ENCODE measurements around the gene GSTO1. TPM values are rescaled to one million over a fixed set of nuclear protein-coding genes. Genes with fewer than 3 reads are reported as not detected.
A peak's percentile ranks its signal among the peaks of the same experiment; 100 is the strongest.

GSTO1 gene
- polyA plus RNA-seq, 3 donors = 131 to 581 (median 495) TPM

DNA sequence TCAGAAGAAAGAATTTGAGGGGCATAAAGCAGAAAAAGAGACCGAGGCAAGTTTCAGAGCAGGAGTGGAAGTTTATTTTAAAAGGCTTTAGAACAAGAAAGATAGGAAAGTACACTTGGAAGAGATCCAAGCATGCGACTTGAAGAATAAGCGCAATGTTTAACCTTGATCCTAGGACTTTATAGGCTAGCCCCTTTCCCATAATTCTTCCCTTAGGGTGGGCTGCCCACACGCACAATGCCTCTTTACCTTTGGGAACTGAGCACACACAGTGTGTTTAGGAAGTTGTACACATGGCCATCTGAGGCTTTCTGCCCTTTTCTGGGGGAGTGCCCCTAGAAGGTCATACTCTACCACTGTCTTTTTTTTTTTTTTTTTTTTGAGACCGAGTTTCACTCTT is 11.2 kb upstream of the GSTO1 start:
- no peak overlapping the region for H2AFZ ChIP-seq (ENCODE audit: insufficient read depth, low read depth, low read length, poor library complexity, severe bottlenecking)
- peaks cover 28 to 29% of the 10 kb centered on the region in 2 donors for H3K4me1 ChIP-seq (ENCODE audit: control insufficient read depth in 1 of 2, insufficient read depth in 2 of 2, low read length in 2 of 2)
- Mint-ChIP-seq H3K27ac (peak overlapping the region in 3 of 7 donors; percentile 7 to 38 (median 25)), H3K4me3 (no peak overlapping the region), H3K27me3 (ENCODE audit: low read depth in 3 of 3) (no peaks in the 10 kb centered on the region), H3K36me3 (peaks cover 0 to 3% of the 10 kb centered on the region in 2 donors), H3K4me1 (peaks cover 39% of the 10 kb centered on the region), H3K9me3 (peaks cover 0 to 5% (median 0%) of the 10 kb centered on the region in 7 donors)
- intact Hi-C loops (cut with micrococcal nuclease) = no loop called here
- H3K4me3 ChIP-seq (replicated peaks in 1 of 3; ENCODE audit: low read depth in 2 of 3, low read length in 3 of 3) = no peak overlapping the region
- H4K20me1 ChIP-seq (ENCODE audit: insufficient read depth, low read length) = no peaks in the 10 kb centered on the region
- H3K79me2 ChIP-seq (ENCODE audit: insufficient read depth, low read length) = no peaks in the 10 kb centered on the region
- no peak overlapping the region for H3K4me2 ChIP-seq (replicated peaks; ENCODE audit: extremely low read depth, low read length, poor library complexity, severe bottlenecking)
- H3K36me3 ChIP-seq (replicated peaks in 1 of 2; ENCODE audit: control insufficient read depth in 1 of 2, insufficient read depth in 2 of 2, low read length in 2 of 2) = no peaks in the 10 kb centered on the region
- no peak for DNase-seq
- H3K9ac ChIP-seq (ENCODE audit: insufficient read depth, low read length, poor library complexity, severe bottlenecking) = no peak overlapping the region
- TF ChIP-seq, protein P1, sequence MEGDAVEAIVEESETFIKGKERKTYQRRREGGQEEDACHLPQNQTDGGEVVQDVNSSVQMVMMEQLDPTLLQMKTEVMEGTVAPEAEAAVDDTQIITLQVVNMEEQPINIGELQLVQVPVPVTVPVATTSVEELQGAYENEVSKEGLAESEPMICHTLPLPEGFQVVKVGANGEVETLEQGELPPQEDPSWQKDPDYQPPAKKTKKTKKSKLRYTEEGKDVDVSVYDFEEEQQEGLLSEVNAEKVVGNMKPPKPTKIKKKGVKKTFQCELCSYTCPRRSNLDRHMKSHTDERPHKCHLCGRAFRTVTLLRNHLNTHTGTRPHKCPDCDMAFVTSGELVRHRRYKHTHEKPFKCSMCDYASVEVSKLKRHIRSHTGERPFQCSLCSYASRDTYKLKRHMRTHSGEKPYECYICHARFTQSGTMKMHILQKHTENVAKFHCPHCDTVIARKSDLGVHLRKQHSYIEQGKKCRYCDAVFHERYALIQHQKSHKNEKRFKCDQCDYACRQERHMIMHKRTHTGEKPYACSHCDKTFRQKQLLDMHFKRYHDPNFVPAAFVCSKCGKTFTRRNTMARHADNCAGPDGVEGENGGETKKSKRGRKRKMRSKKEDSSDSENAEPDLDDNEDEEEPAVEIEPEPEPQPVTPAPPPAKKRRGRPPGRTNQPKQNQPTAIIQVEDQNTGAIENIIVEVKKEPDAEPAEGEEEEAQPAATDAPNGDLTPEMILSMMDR (IDR thresholded peaks at IDR 0.05) = no peak
- WGBS (ENCODE audit: insufficient coverage) = 100% methylated on average over 1 of the region's 5 CpGs
- H3K27me3 ChIP-seq (ENCODE audit: control insufficient read depth in 2 of 2, insufficient read depth in 2 of 2, low read length in 2 of 2) = no peaks in the 10 kb centered on the region
- no peak overlapping the region for H3K27ac ChIP-seq (ENCODE audit: low read depth in 1 of 2, low read length in 2 of 2)
- no peaks in the 10 kb centered on the region for H3K9me3 ChIP-seq (replicated peaks in 1 of 2; ENCODE audit: control insufficient read depth in 1 of 2, insufficient read depth in 1 of 2, low read length in 2 of 2)

DNA sequence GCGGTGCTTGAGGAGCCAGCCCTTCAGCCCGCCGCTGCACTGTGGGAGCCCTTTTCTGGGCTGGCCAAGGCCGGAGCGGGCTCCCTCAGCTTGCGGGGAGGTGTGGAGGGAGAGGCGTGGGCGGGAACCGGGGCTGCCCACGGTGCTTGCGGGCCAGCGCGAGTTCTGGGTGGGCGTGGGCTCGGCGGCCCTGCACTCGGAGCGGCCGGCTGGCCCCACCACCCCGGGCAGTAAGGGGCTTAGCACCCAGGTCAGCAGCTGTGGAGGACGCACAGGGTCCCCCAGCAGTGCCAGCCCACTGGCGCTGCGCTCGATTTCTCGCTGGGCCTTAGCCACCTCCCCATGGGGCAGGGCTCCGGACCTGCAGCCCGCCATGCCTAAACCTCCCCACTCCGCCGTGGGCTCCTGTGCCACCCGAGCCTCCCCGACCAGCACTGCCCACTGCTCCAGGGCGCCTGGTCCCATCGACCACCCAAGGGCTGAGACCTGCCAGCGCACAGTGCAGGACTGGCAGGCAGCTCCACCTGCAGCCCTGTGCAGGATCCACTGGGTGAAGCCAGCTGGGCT is 9.5 kb upstream of the GSTO1 start:
- TF ChIP-seq, protein P1 (IDR thresholded peaks at IDR 0.05) = no peak
- Histone ChIP-seq H3K4me2 (replicated peaks; ENCODE audit: extremely low read depth, low read length, poor library complexity, severe bottlenecking) (no peak overlapping the region), H2AFZ (ENCODE audit: insufficient read depth, low read depth, low read length, poor library complexity, severe bottlenecking) (no peak overlapping the region), H4K20me1 (ENCODE audit: insufficient read depth, low read length) (no peaks in the 10 kb centered on the region), H3K4me1 (ENCODE audit: control insufficient read depth in 1 of 2, insufficient read depth in 2 of 2, low read length in 2 of 2) (peaks cover 23 to 26% of the 10 kb centered on the region in 2 donors), H3K9ac (ENCODE audit: insufficient read depth, low read length, poor library complexity, severe bottlenecking) (no peak overlapping the region), H3K4me3 (replicated peaks in 1 of 3; ENCODE audit: low read depth in 2 of 3, low read length in 3 of 3) (no peak overlapping the region), H3K36me3 (replicated peaks in 1 of 2; ENCODE audit: control insufficient read depth in 1 of 2, insufficient read depth in 2 of 2, low read length in 2 of 2) (no peaks in the 10 kb centered on the region), H3K9me3 (replicated peaks in 1 of 2; ENCODE audit: control insufficient read depth in 1 of 2, insufficient read depth in 1 of 2, low read length in 2 of 2) (peaks cover 0 to 3% of the 10 kb centered on the region in 2 donors), H3K27me3 (ENCODE audit: control insufficient read depth in 2 of 2, insufficient read depth in 2 of 2, low read length in 2 of 2) (no peaks in the 10 kb centered on the region), H3K27ac (ENCODE audit: low read depth in 1 of 2, low read length in 2 of 2) (no peak overlapping the region), H3K79me2 (ENCODE audit: insufficient read depth, low read length) (no peaks in the 10 kb centered on the region)
- peaks cover 35% of the 10 kb centered on the region for H3K4me1 Mint-ChIP-seq
- intact Hi-C loops (cut with micrococcal nuclease) = no loop called here
- peak overlapping the region in 4 of 7 donors; percentile 98 to 99 (median 98) for H3K27ac Mint-ChIP-seq
- peaks cover 0 to 5% (median 1%) of the 10 kb centered on the region in 7 donors for H3K9me3 Mint-ChIP-seq
- H3K4me3 Mint-ChIP-seq = no peak overlapping the region
- peaks cover 0 to 3% of the 10 kb centered on the region in 2 donors for H3K36me3 Mint-ChIP-seq
- over 99% methylated on average over 17 of the region's 34 CpGs for WGBS (ENCODE audit: insufficient coverage)
- peaks cover 0 to 3% (median 0%) of the 10 kb centered on the region in 3 donors for H3K27me3 Mint-ChIP-seq (ENCODE audit: low read depth in 3 of 3)
- DNase-seq = no peak
